HG03135 (cell line): ENCODE measurements around the gene ING1.

Experiments
- ATAC-seq: cut with Tn5 transposase; IDR thresholded peaks from one replicate; pipeline ENCODE4 v1.9.1; 2021; ENCODE audit warnings: mild to moderate bottlenecking, moderate library complexity; ENCODE audit not compliant: unreplicated experiment

The ING1 gene

DNA sequence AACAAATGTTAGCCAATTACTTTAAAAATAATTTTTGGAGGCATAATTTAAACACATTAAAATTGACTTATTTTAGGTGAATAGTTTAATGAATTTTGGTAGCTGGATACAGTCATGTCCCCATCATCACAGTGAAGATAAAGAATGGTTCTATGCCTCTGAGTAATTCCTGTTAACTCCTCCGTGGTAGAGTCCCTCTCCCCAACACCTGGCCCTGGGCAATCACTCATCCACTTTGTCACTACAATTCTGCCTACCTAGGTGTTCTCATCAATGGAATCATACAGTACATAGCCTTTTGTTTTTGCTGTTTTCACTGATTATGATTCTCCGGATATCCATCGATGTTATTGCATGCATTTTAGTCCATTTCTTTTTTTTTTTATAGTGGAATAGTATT lies 55.6 kb downstream of the ING1 start:
- no peak for ATAC-seq

DNA sequence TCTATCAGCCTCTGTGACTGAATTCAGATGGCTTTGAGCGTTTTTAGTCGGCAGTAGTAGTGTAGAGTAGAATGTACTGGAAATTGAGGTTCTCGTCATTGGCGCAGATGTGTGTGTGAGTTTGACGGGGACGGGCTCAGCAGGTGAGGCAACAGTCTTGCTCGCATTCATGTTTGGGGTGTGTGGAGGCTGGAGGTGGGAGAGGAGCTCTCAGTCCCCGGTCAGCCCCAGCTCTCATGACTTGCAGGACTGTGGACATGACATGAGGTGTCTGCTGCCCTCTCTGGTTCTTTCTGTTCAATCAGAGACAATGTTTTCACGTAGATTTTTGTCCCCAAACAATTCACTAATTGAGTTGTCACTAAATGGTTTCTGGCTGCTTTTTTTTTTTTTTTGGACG lies 57.2 kb downstream of the ING1 start:
- no peak for ATAC-seq

GRCh38 chr13:110771194-110771593 lies 57.7 kb downstream of the ING1 start:
- ATAC-seq: no peak

- ATAC-seq: no peak
Measured at GRCh38 chr13:110772091-110772984, 58.8 kb downstream of the ING1 start.
